Measurements from ENCODE around the gene THSD4. TPM values are rescaled to one million over a fixed set of nuclear protein-coding genes. Genes with fewer than 3 reads are reported as not detected.

The THSD4 gene
- total and polyA plus RNA-seq, 2 of the 8 experiments (the other 6 are each of a cell fraction or from before 2014, with no cell fraction given), result 2.5 to 6.2 TPM

DNA sequence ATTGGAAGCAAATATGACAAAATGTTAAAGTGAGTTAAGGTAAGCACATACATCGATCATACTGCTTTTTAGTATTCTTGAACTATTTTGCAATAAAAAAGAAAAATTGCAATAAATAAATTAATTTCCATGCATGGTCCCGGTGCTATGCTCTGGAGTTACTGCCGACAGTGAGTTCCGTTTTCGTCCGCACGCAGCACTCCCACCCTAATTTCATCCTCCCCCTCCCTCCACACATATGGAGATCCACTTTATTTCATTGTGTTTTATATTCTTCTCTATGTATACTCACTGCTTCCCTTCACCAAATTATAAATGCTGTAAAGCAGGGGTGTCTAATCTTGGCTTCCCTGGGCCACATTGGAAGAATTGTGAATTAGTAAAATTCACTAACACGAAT lies 247.3 kb downstream of the THSD4 start (continued):
- TF ChIP-seq, protein P1, sequence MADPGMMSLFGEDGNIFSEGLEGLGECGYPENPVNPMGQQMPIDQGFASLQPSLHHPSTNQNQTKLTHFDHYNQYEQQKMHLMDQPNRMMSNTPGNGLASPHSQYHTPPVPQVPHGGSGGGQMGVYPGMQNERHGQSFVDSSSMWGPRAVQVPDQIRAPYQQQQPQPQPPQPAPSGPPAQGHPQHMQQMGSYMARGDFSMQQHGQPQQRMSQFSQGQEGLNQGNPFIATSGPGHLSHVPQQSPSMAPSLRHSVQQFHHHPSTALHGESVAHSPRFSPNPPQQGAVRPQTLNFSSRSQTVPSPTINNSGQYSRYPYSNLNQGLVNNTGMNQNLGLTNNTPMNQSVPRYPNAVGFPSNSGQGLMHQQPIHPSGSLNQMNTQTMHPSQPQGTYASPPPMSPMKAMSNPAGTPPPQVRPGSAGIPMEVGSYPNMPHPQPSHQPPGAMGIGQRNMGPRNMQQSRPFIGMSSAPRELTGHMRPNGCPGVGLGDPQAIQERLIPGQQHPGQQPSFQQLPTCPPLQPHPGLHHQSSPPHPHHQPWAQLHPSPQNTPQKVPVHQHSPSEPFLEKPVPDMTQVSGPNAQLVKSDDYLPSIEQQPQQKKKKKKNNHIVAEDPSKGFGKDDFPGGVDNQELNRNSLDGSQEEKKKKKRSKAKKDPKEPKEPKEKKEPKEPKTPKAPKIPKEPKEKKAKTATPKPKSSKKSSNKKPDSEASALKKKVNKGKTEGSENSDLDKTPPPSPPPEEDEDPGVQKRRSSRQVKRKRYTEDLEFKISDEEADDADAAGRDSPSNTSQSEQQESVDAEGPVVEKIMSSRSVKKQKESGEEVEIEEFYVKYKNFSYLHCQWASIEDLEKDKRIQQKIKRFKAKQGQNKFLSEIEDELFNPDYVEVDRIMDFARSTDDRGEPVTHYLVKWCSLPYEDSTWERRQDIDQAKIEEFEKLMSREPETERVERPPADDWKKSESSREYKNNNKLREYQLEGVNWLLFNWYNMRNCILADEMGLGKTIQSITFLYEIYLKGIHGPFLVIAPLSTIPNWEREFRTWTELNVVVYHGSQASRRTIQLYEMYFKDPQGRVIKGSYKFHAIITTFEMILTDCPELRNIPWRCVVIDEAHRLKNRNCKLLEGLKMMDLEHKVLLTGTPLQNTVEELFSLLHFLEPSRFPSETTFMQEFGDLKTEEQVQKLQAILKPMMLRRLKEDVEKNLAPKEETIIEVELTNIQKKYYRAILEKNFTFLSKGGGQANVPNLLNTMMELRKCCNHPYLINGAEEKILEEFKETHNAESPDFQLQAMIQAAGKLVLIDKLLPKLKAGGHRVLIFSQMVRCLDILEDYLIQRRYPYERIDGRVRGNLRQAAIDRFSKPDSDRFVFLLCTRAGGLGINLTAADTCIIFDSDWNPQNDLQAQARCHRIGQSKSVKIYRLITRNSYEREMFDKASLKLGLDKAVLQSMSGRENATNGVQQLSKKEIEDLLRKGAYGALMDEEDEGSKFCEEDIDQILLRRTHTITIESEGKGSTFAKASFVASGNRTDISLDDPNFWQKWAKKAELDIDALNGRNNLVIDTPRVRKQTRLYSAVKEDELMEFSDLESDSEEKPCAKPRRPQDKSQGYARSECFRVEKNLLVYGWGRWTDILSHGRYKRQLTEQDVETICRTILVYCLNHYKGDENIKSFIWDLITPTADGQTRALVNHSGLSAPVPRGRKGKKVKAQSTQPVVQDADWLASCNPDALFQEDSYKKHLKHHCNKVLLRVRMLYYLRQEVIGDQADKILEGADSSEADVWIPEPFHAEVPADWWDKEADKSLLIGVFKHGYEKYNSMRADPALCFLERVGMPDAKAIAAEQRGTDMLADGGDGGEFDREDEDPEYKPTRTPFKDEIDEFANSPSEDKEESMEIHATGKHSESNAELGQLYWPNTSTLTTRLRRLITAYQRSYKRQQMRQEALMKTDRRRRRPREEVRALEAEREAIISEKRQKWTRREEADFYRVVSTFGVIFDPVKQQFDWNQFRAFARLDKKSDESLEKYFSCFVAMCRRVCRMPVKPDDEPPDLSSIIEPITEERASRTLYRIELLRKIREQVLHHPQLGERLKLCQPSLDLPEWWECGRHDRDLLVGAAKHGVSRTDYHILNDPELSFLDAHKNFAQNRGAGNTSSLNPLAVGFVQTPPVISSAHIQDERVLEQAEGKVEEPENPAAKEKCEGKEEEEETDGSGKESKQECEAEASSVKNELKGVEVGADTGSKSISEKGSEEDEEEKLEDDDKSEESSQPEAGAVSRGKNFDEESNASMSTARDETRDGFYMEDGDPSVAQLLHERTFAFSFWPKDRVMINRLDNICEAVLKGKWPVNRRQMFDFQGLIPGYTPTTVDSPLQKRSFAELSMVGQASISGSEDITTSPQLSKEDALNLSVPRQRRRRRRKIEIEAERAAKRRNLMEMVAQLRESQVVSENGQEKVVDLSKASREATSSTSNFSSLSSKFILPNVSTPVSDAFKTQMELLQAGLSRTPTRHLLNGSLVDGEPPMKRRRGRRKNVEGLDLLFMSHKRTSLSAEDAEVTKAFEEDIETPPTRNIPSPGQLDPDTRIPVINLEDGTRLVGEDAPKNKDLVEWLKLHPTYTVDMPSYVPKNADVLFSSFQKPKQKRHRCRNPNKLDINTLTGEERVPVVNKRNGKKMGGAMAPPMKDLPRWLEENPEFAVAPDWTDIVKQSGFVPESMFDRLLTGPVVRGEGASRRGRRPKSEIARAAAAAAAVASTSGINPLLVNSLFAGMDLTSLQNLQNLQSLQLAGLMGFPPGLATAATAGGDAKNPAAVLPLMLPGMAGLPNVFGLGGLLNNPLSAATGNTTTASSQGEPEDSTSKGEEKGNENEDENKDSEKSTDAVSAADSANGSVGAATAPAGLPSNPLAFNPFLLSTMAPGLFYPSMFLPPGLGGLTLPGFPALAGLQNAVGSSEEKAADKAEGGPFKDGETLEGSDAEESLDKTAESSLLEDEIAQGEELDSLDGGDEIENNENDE (IDR thresholded peaks at IDR 0.05; ENCODE audit: insufficient replicate concordance, low read length), result no peak
- TF ChIP-seq TCF12 (IDR thresholded peaks at IDR 0.05; ENCODE audit: low read depth, low read length) (no peak), CREB1 (IDR thresholded peaks at IDR 0.05) (no peak)

Measured in H1 (cell line).